ENCODE measurements around the gene SCUBE2.

GRCh38 chr11:9037963-9038362 is 53.4 kb downstream of the SCUBE2 start:
- TF ChIP-seq ZNF645 (tag by site-specific recombination; IDR thresholded peaks at IDR 0.05) (no peak), KLF10 (tag by site-specific recombination; IDR thresholded peaks at IDR 0.05) (no peak), CTCF (tag by site-specific recombination; IDR thresholded peaks at IDR 0.05) (no peak), ZBTB11 (tag by site-specific recombination; conservative IDR thresholded peaks at IDR 0.05; ENCODE audit: low read depth) (no peak), PRDM10 (tag by site-specific recombination; IDR thresholded peaks at IDR 0.05) (no peak), ZNF664 (tag by site-specific recombination; IDR thresholded peaks at IDR 0.05) (no peak)
